PC-9 (cell line): Measurements from ENCODE around the gene AADACL4.

Experiments
- EZH2 ChIP-seq: fragments of 200-600 bp; sonication (generic); IDR thresholded peaks from 2 replicates; pipeline ENCODE4 v1.8.0; 2017; ENCODE audit warnings: antibody characterized with exemption, low read depth
- TF ChIP-seq, protein P1 (sequence below): fragments of 200-600 bp; sonication (generic); conservative IDR thresholded peaks from 2 replicates; pipeline ENCODE4 v1.6.1; 2017; ENCODE audit warnings: mixed run types, antibody characterized with exemption, mild to moderate bottlenecking, moderate library complexity

DNA sequence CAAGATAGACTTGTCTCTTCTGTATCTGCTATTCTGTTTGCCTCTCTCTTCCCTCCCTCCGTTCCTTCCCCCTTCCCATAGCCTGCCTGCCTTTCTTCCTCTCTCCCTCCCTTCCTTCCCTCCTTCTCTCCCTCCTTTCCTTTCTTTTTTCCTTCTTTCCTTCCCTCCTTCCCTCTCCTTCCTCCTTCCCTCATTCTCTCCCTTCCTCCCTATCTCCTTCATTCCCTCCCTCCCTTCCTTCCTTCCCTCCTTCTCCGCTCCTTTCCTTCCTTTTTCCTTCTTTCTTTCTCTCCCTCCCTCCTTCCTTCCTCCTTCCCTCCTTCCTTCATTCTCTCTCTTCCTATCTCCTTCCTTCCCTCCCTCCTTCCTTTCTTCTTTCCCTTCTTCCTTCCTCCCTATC lies 944 bp downstream of the AADACL4 start:
- TF ChIP-seq, protein P1, sequence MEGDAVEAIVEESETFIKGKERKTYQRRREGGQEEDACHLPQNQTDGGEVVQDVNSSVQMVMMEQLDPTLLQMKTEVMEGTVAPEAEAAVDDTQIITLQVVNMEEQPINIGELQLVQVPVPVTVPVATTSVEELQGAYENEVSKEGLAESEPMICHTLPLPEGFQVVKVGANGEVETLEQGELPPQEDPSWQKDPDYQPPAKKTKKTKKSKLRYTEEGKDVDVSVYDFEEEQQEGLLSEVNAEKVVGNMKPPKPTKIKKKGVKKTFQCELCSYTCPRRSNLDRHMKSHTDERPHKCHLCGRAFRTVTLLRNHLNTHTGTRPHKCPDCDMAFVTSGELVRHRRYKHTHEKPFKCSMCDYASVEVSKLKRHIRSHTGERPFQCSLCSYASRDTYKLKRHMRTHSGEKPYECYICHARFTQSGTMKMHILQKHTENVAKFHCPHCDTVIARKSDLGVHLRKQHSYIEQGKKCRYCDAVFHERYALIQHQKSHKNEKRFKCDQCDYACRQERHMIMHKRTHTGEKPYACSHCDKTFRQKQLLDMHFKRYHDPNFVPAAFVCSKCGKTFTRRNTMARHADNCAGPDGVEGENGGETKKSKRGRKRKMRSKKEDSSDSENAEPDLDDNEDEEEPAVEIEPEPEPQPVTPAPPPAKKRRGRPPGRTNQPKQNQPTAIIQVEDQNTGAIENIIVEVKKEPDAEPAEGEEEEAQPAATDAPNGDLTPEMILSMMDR: no peak
- TF ChIP-seq EZH2: no peak
